ENCODE data around the gene PTPRU.

The PTPRU gene

DNA sequence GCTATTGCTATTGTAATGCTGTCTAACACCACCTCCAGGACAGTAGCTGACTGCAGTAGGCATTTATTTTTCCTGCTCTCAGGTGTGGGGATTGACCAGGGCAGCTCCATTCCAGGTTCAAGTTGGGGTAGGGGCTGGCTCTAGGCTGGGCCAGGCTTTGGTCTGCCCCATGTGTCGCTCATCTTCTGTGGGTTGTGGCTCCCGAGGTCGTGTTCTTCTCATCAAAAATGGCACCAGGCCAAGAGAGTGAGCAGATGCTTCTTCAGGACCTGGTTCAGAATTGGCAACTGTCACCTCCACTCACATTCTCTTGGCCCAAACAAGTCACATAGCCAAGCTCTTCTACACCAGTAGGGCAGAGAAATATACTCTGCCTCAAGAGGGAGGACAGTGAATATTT lies 133.7 kb downstream of the PTPRU start:
- no peak for DNase-seq

DNA sequence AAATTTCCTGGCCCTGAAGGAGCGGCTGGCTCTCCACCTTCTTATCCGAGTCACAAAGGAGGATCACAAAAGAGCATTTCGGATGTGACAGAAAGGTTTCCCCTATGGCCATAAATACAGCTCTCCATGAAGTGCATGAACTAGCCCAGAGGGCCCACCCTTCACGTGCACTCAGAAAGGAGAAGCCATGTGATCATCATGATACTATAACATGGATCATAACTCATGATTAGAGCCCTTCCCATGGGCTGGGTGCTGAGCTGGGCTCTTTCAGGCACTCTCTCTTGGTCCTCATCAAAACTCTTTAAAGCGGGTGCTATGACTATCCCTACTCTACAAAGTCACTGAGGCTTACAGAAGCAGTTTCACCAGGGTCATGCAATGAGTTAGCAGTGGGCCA lies 135.0 kb downstream of the PTPRU start:
- DNase-seq = no peak

DNA sequence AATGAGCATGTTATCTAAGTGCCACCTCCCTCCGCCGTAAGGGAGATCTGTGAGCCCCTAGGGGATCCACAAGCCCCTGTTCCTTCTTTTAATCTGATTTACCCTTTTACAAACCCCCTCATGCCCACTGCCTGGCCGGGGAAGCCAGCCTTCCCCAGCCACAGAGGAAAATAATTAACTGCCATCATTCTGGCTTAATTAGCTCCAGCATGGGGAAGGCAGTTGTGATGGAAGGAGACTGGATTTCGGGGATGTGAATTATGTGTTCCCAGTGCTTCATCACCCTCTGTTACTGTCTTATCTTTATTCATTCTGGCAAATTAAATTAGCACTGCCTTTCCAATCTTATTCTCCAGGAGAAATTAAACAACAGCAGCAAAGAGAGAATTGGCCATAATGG lies 135.8 kb downstream of the PTPRU start:
- DNase-seq = no peak

Data from fibroblast of upper back skin (primary cell).